D341Med (cell line): ENCODE data around the gene FGG.
"Not testable (repeated sequence)": the region's sequence is repeated elsewhere in the genome, so short reads cannot be mapped to it uniquely, and the experiment has no call there.

Experiments used
- DNase-seq: peaks from one replicate; pipeline ENCODE4 v3.0.0; 2012; ENCODE audit warnings: low spot score

The FGG gene

DNA sequence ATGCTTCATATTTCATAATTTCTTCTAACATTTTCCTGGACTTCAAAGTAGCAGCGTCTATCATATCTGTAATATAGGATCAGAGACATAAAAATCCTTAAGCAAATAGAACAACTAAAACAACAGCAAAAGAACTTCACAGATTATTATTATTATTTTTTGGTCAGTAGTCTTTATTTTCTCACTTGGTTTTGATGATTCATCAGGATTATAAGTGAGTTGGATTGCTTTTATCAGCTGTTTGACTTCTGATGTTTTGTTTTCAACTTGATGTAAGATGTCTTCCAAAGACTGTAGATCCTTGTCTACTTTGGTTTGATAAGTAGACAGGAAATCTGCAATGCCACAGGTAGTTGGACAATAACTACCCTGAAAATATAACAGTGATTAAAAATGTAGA, 623 bp downstream of the FGG start:
- no peak for DNase-seq

DNA sequence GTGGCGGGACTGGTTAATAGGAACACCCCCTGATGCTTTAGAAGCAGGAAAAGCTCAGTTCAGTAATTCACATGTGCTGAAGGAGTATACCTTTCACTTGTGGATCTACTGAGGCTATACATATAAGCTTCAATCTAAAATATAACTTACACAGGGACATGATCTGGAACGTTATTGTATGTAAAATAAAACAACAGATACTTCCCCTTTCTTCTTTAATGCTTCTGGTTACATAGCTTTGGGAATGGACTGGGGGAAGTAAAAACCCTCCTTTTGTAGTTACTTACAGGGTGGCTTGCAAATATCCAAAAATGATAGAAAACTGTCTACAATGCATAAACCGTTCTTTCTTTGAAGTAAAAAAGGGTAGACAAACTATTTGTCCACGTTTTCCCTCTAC, 1.9 kb downstream of the FGG start:
- DNase-seq = no peak

DNA sequence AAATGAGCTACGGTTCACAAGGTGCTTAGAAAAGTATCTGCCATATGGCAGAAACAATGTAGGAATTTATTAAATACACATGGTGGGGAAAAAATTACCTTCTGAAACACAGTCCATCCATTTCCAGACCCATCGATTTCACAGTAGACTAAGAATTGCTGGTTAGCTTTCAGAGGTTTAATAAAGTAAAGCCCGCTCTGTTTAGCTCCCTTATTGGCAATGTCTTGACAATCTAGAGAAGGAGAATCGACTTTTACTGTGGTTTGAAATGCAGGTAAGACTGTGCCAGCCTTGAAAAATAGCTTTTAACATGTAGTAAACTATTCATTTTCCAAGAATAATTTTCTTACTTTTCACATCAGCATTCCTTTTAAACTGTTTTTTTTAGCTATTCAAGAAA, 2.9 kb downstream of the FGG start:
- no peak for DNase-seq

DNA sequence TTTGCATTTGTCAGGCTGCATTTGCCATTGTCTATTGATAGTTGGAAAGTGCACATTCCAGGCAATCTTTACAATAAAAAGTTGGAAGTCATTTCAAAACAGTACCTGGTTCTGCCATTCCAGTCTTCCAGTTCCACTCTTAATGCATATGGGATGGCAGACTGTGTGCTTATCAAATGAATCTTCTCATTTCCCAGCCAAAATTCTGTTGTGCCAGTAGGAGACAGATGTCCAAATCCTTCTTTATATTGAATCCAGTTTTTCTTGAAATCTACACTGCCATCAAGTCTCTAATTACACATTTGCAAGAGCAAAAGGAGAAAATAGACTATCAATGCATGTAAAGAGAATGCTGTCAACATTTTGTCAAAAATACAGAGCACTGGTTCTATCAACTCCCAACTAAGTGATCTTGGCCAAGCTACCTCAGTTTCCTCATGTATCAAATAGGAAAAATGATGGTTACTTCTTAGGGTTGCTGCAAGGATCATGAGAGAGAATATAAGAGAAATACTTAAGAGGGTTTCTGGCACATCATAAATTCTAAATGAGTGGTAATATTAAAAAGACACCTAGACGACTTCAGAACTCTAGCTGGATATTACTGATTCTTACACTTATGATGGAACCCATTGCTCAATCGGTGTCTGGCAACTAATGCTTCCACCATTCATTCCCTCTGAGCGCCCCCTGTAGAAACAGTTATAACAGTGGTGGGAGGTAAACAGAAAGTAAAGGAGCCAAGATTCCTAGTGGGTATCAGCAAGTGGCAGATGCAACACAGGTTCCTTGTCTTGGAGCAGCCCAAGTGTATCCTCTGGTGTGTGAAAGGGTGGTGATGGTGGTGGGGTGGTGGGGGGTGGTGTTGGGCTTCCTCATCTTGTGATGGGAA, 3.8 kb downstream of the FGG start:
- no peak for DNase-seq

DNA sequence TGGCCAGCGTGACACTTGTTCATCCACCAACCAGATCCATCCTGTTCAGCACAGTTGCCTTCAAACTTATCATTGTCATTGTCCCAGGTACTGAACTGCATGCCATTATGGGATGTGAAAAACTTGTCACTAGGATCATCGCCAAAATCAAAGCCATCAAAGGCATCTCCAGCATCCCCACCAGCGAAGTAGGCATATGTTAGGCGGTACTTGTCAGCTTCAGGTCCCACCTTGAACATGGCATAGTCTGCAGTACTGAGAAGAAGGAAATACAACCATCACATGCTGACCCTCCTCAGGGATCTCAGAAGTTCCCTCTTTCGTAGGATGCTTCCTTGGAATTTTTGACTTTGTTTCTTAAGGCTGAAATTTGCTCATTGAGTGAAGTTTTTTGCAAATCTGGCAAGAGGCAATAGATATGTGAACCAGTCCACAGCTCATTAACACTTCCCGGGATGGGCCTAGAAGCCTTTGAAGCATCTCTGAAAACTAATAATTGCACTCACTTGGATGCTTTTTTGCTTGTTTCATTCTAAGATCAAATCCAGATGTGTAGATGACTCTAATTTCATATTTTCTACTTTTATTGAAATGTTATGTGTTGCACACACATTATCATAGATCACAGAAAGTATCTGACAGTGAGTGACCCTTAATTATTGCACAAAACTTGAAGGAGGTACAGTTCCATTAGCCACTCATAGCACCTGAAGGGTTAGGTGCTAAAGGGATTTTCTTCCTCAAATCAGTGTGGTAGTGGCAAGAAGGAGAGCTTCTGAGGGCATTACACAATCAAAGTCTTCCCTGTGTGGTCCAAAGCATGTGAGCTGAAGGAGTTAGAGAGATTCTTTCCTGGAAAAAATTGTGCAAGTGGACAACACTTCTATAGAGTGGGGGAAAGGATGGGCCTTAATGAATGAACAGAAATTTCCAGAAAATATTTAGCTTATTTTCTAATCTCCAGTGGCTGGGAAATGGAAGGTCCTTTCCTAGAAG, 5.4 kb downstream of the FGG start:
- DNase-seq = no peak

DNA sequence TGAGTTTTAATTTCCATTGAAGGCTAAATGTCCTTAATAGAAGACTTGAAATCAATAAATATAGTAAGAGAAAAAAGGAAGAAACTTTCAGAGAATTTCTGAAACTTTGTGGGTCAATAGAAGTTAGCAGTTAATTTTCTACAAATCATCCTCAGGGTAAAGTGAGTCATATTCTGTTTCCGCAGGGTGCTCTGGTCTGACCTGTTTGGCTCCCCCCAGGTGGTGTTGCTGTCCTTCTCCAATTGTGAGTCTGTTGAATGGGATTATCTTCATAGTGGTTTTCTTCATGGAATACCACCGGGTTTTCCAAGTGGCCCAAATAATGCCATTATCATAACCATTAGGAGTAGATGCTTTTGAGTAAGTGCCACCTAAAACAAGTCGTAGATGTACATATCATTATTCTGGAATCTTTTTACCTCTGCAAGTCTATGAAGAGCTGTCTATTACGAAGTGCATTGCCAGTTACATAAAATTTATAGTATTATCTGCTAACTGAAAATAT, 7.7 kb downstream of the FGG start:
- no peak for DNase-seq

DNA sequence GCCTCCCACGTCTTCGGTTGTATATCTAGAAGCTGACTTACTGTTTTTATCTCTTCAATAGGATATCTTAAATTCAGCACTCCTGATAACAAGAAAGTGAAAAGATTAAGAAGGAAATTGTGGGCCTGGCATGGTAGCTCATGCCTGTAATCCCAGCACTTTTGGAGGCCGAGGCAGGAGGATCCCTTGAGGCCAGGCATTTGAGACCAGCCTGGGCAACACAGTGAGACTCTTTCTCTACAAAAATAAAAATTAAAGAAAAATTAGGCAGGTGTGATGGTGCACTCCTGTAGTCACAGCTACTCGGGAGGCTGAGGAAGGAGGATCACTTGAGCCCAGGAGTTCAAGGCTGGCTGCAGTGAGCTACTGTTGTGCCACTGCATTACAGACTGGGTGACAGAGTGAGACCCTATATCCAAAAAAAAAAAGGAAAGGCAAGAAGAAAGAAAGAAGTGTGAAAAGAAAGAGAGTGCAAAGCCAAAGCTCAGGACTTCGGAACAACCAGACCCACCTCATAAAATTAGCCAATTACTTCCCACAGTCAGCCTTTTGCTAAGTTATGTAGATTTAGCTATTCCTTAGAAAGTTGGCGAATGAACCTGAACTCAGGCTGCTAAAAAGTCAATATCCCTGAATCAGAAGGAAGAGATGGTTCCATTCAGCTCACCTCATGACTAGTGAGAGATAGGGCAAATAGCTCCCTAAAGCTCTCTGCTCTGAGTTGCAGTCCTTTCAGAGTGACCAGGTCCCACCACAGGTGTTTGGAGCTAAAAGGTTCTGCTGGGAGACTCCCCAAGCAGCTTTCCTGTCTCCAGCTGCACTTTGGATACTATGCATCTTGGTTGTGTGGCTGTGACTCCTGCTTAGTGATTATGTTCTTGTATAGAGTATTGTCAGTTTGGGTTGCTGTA, 9.2 kb downstream of the FGG start:
- DNase-seq = no peak

DNA sequence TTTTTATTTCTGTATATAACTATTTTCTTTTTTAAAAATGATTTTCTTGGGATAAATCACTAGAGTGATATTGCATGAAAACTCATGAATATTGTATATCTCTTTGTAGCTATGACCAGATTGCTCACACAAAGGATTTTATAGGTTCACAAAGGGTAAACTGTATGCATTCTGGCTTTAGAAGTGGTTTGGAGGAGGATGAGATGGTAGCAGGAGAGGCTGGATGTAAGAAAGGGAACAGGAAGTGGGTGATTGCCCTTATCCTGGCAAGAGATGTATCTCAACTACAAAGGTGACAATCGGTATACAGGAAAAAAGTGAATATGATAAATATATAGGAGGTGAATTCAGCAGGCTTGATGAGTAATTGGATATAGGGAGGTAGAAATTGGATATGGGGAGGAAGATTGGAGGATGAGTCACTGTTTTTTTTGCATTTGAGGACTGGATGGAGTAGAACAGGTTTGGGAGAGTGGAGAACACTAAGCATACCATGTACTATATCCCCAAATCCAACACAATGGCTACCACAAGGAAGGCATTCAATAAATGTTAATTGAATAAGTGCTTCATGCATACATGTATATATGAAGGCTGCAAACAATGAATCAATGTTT, 9.9 kb downstream of the FGG start:
- DNase-seq = no peak

DNA sequence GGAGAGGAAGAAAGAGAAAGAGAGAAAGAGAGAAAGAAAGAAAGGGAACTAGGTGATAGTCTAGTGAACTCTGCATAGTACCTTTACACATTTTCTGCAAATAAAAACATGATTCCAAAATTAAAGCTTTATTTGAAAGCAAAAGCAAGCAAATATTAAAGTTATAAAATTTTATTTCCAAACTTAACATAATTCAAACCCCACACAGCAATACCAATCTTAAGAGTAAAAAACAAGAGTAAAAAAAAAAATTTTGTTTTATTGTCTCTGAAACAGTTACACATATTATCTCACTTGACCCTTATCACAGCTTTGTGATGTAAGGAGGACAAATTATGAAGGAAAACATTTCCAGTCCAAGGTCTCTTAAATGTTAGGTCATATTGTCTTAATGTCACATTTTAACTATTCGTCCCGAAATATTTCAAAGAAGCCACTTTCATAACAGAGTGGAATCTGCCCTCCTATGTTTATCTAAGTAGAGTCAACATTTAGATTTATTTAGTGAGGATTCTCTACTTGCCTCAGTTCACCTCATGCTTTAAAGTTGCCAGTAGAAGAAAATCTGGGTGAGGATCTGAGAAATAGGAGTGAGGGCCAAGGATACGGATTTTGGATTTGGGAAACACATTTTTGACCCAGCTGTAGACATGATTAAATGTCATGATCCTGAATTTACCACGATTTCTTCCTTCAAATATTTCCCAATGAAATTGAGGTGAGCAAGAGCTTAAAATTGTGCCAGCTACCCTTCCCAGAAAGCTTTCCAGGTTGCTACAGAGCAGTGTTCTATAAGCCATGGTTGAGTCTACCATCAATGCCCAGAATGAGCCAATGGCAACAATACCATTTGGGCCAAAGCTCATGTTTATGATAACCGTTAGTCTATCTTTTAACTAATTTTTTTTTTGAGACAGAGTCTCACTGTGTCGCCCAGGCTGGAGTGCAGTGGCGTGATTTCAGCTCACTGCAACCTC, 14.4 kb downstream of the FGG start:
- DNase-seq = no peak

DNA sequence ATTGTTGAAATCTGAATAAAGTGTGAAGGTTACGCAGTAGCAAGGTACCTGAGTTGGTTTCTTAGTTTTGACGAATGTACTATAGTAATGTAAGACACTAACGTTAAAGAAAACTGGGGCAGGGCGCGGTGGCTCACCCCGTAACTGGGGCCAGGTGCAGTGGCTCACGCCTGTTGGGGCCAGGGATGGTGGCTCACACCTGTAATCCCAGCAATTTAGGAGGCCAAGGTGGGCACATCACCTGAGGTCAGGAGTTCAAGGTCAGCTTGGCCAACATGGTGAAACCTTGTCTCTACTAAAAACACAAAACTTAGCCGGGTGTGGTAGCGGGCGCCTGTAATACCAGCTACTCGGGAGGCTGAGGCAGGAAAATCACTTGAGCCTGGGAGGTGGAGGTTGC, 15.2 kb downstream of the FGG start:
- not testable (repeated sequence) for DNase-seq

DNA sequence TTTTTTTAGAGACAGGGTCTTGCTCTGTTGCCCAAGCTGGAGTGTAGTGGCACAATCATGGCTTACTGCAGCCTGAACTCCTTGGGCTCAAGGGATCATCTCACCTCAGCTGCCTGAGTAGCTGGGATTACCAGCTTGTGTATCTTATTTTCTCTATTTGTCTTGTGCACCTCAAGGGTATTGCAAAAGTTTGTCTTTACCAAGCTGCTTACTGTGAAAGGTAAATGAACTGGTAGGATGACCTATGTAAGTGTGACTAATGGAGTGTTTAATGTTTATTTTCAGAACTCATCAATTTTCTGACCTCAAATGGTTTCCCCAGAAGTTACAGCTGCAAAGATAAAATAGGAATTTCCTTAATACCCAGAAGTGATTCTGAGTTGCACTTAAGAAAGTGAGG, 16.6 kb downstream of the FGG start:
- DNase-seq = no peak

DNA sequence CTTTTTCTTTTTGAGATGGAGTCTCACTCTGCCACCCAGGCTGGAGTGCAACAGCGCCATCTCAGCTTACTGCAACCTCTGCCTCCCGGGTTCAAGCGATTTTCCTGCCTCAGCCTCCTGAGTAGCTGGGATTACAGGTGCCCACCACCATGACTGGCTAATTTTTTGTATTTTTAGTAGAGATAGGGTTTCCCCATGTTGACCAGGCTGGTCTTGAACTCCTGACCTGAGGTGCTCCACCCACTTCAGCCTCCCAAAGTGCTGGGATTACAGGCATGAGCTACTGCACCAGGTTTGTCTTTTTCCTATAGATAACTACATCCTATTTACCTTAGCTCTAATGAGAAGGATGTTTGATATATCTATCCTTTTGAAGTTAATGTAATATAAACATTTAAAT, 18.1 kb downstream of the FGG start:
- not testable (repeated sequence) for DNase-seq

DNA sequence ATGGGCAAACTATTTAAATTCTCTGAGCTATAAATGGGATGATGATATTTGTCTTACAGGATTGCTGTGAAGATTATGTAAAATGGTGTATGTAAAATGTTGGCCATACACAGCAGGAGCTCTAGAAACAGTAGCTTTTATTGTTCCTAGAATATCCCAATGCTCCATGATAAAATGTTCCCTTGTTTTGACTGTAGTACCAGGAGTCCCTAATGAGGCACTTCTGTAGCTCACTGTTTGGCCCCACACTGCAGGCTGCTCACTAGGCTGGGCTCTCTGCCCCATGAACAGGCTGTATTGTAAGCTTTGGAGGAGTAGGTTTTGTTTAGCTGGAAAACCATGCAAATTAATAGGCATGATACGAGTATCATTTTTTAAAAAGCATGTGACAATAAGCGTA, 18.6 kb downstream of the FGG start:
- no peak for DNase-seq

DNA sequence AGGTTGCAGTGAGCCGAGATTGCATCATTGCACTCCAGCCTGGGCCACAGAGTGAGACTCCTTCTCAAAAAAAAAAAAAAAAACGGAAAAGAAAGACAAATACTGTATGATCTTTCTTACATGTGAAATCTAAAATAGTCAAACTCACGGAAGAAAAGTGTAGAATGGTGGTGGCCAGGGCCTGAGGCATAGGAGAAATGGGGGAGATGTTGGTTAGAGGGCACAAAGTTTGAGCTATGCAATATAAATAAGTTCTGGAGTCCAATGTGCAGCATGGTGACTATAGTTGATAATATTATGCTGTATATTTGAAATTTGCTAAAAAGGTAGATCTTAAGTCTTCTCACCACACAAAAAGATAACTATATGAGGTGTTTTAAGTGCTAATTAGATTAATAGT, 20.6 kb downstream of the FGG start:
- DNase-seq = no peak

DNA sequence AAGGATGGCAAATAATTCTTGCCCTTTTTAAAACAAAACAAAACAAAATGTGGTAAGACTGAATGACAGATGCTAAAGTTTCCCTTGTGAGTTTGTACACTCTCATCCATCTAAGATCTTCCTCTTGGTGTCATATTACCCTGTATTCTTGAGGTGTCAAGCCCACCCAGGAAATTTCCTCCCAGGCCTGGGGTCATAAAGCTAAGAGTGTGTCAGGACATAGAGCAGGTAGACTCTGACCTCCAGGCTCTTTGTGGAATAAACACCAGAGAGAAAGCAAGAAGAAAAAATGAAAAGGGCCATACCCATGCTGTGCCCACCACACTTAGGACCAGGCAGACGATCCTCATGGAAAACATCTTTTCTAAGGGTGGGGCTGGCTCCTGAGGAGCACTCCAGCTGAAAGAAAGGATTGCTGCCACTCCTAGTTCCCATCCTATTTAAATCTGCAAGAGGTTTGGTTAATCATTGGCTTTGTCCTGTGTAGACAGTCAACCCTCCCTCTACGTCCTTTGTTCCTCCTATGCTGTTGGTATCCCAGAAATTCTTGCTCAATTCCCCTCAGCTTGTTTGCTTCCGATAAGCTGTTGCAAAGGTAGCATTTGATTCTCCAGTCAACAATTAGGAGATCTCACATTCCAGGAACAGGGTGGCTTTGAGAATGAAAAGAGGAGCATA, 22.0 kb downstream of the FGG start, which contains the start of gene FGA:
FGA (minus strand) TSS at position 414 of the 678 bp plus-strand sequence; CDS start at position 359, 55 bp downstream.
- DNase-seq = no peak

DNA sequence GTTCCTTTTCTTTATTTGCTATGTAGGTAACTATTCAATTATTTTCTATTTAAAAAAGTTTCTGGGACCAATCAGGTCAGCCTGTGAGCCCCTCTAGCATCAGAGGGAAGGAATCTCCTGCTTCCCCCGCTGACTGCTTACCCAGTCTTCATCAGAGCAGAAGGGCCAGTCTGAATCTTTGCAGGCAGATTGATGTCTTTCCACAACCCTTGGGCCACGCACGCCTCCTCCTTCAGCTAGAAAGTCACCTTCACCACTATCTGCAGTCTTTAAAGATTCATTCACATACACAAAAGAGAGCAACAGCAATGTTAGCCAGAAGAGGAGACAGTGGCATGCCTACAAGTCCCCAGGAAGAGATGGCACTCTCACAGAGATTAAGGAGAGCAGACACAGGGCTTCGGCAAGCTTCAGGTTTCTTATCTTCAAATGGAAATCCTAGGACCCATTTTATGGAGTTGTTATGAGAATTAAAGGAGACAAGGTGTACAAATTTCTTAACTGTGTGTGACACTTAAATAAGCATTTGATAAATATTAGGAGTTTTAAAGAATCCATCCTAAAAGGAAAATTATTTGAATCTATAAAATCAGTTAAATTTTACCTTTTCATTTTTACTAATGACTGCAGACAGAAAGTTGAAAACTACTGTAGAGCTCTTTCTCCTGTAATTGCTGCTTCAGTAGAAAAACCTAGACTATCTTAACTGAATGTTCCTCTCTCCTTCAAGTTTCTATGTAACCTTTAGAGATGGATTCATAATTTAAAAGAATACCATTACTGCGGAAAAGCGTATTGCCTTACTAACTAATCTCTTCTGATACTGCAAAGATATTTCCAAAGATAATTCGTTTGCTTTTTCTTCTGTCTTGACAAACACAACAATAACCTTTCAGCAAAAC, 22.9 kb downstream of the FGG start:
- no peak for DNase-seq

DNA sequence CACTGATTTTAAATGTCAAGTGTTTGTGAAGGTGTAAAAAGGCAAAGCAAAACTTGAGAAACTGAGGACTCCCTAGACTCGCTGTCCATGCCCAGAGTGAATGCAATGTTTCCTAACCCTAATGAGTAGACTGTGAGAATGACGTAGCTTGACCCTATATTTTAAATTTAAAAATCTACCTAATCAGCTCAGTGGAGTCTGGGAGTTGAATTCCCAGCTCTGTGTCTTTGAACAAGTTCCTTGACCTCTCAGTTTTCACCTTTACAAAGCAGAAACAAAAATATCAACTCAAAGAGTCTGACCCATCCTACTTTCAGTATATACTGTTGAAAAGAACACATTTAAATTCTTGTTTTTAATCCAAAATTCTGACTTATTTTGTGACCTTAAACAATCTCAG, 24.3 kb downstream of the FGG start:
- DNase-seq = no peak
